Smooth muscle cell (in vitro differentiated cells): ENCODE measurements around the gene ARMC8. TPM values are rescaled to one million over a fixed set of nuclear protein-coding genes. Genes with fewer than 3 reads are reported as not detected.
A peak's percentile ranks its signal among the peaks of the same experiment; 100 is the strongest.
"Not testable (repeated sequence)": the region's sequence is repeated elsewhere in the genome, so short reads cannot be mapped to it uniquely, and the experiment has no call there.

Experiments
- DNase-seq: peaks from one replicate; lab custom pipeline; 2025; ENCODE audit not compliant: unreplicated experiment; lab: John Stamatoyannopoulos, UW
- H2AFZ ChIP-seq: fragments of 200-600 bp; sonication (generic); 2 replicates; pipeline ENCODE4 v1.6.0; 2016; ENCODE audit warnings: antibody characterized with exemption, low read depth, mild to moderate bottlenecking
- H3F3A ChIP-seq: fragments of 200-600 bp; sonication (generic); 2 replicates; pipeline ENCODE4 v1.6.0; 2017; ENCODE audit warnings: antibody characterized with exemption, low read depth
- H3K27ac ChIP-seq: fragments of 200-600 bp; sonication (generic); 2 replicates; pipeline ENCODE4 v1.5.1; 2016; ENCODE audit warnings: low read depth, mild to moderate bottlenecking
- H3K27me3 ChIP-seq: fragments of 200-600 bp; sonication (generic); 2 replicates; pipeline ENCODE4 v1.6.1; 2016; ENCODE audit warnings: low read depth, mild to moderate bottlenecking
- H3K36me3 ChIP-seq: fragments of 200-600 bp; sonication (generic); 2 replicates; pipeline ENCODE4 v1.5.1; 2016; ENCODE audit warnings: low read depth
- H3K4me1 ChIP-seq: fragments of 200-600 bp; sonication (generic); 2 replicates; pipeline ENCODE4 v1.5.1; 2016; ENCODE audit warnings: low read depth
- H3K4me2 ChIP-seq: fragments of 200-600 bp; sonication (generic); 2 replicates; pipeline ENCODE4 v1.6.0; 2016; ENCODE audit warnings: mild to moderate bottlenecking
- H3K4me3 ChIP-seq: fragments of 200-600 bp; sonication (generic); 2 replicates; pipeline ENCODE4 v1.5.1; 2016; ENCODE audit warnings: mild to moderate bottlenecking
- H3K79me2 ChIP-seq: fragments of 200-600 bp; sonication (generic); 2 replicates; pipeline ENCODE4 v1.6.0; 2016; ENCODE audit warnings: low read depth, mild to moderate bottlenecking
- H3K9ac ChIP-seq: fragments of 200-600 bp; sonication (generic); 2 replicates; pipeline ENCODE4 v1.6.0; 2016; ENCODE audit warnings: low read depth
- H3K9me3 ChIP-seq: fragments of 200-600 bp; sonication (generic); replicated peaks from 2 replicates; pipeline ENCODE4 v1.5.1; 2016; ENCODE audit warnings: low read depth
- H4K20me1 ChIP-seq: fragments of 200-600 bp; sonication (generic); 2 replicates; pipeline ENCODE4 v1.6.0; 2016; ENCODE audit warnings: low read depth
- CTCF ChIP-seq: fragments of 200-600 bp; sonication (generic); IDR thresholded peaks from 2 replicates; pipeline ENCODE4 v1.5.1; 2017; ENCODE audit warnings: borderline replicate concordance, mild to moderate bottlenecking, antibody characterized with exemption; ENCODE audit not compliant: insufficient read depth, poor library complexity, severe bottlenecking
- WGBS: methylation state at CpG from one replicate; pipeline ENCODE4 v1.1.7; 2016; ENCODE audit warnings: low lambda C conversion rate; 5-methylcytosine and 5-hydroxymethylcytosine counted together
- polyA plus RNA-seq: library from polyadenylated mRNA; unstranded; fragments of >200 nt; fragmentation: Nextera tagmentation; extraction: Ambion mirVana; gene quantifications from 2 replicates; pipeline ENCODE4 v1.2.1, GENCODE V29; 2016
- total RNA-seq: library from RNA; depleted of rRNA; stranded (reverse); fragments of >200 nt; gene quantifications from 2 replicates; pipeline ENCODE4 v1.2.3, GENCODE V29; 2014

Gene ARMC8
- total and polyA plus RNA-seq, 2 experiments from 2014 or later: 22.6 to 39.3 TPM

GRCh38 chr3:138140940-138141339, 46.2 kb upstream of the ARMC8 start:
- H3K4me1 ChIP-seq: no peaks in the 10 kb centered on the region
- peak overlapping the region; percentile 27 for H3K4me2 ChIP-seq
- no peaks in the 10 kb centered on the region for H3K27me3 ChIP-seq
- no peaks in the 10 kb centered on the region for H3K9me3 ChIP-seq
- H3K27ac ChIP-seq: no peak overlapping the region
- H3K36me3 ChIP-seq: no peaks in the 10 kb centered on the region
- no peak for DNase-seq
- H2AFZ ChIP-seq: no peak overlapping the region
- no peak for TF ChIP-seq CTCF
- no peaks in the 10 kb centered on the region for H3F3A ChIP-seq
- no peaks in the 10 kb centered on the region for H4K20me1 ChIP-seq
- no peak overlapping the region for H3K4me3 ChIP-seq
- no peak overlapping the region for H3K9ac ChIP-seq
- H3K79me2 ChIP-seq: no peaks in the 10 kb centered on the region

DNA sequence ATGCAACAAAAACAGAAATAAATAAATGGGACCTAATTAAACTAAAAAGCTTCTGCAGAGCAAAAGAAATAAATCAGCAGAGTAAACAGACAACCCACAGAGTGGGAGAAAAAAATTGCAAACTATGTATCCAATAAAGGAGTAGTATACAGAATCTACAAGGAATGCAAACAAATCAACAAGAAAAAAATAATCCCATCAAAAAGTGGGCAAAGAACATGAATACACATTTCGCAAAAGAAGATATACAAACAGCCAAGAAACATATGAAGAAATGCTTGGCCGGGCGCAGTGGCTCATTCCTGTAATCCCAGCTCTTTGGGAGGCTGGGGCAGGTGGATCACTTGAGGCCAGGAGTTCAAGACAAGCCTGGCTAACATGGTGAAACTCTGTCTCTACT, 44.9 kb upstream of the ARMC8 start:
- H2AFZ ChIP-seq, H3F3A ChIP-seq, H3K27ac ChIP-seq, H3K4me3 ChIP-seq, H3K4me1 ChIP-seq, H4K20me1 ChIP-seq, H3K9ac ChIP-seq, H3K9me3 ChIP-seq, H3K79me2 ChIP-seq, DNase-seq, H3K4me2 ChIP-seq, H3K27me3 ChIP-seq, H3K36me3 ChIP-seq: not testable (repeated sequence)
- WGBS: 90% methylated on average over 3 of the region's 3 CpGs

DNA sequence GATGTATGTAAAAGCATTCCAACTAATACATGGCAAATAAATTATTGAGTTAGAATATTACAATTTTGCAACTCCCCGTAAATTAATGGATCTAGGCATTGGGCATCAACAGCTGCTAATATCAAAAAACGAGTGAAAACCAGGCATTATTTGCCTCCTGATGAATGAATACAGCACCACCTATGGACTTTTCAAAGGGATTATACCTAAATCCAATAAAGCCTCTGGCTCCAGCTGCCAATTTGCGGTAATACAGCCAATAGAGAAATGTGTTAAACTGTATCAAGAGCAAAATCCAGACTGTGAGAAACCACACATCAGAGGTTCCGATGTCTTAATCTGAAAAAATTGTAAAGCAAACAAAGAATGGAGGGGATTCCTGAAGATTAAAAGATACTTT, 38.6 kb upstream of the ARMC8 start:
- Histone ChIP-seq H3K4me1 (no peaks in the 10 kb centered on the region), H3K9me3 (no peaks in the 10 kb centered on the region), H3F3A (no peaks in the 10 kb centered on the region), H2AFZ (no peak overlapping the region), H3K4me3 (no peak overlapping the region), H4K20me1 (no peaks in the 10 kb centered on the region), H3K9ac (no peak overlapping the region), H3K36me3 (no peaks in the 10 kb centered on the region), H3K27me3 (no peaks in the 10 kb centered on the region), H3K4me2 (no peak overlapping the region), H3K27ac (no peak overlapping the region), H3K79me2 (no peaks in the 10 kb centered on the region)
- DNase-seq: no peak
- TF ChIP-seq CTCF: no peak
- 82% methylated on average over 4 of the region's 4 CpGs for WGBS

DNA sequence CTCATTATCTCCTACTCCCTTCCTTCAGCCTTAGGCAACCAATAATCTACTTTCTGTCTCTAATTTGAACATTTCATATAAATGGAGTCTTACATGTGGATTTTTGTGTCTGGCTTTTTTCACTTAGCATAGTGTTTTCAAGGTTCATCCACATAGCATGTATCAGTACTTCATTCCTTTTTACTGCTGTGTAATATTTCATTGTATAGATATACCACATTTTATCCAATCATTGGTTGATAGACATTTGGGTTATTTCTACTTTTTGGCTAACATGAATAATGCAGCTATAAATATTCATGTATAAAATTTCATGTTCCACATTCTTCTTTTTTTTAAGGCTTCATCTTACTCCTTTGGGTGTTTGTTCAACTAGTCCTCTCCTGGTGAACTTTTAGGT, 32.6 kb upstream of the ARMC8 start:
- H3K4me3 ChIP-seq: no peak overlapping the region
- no peaks in the 10 kb centered on the region for H3K9me3 ChIP-seq
- H3K4me2 ChIP-seq: no peak overlapping the region
- H3K36me3 ChIP-seq: no peaks in the 10 kb centered on the region
- H3K9ac ChIP-seq: no peak overlapping the region
- H3K79me2 ChIP-seq: no peaks in the 10 kb centered on the region
- H4K20me1 ChIP-seq: no peaks in the 10 kb centered on the region
- H3F3A ChIP-seq: no peaks in the 10 kb centered on the region
- H3K27ac ChIP-seq: no peak overlapping the region
- H2AFZ ChIP-seq: no peak overlapping the region
- no peaks in the 10 kb centered on the region for H3K4me1 ChIP-seq
- no peak for TF ChIP-seq CTCF
- no peaks in the 10 kb centered on the region for H3K27me3 ChIP-seq
- DNase-seq: no peak
